Stimulated activated CD8-positive, alpha-beta memory T cell treated with anti-CD3 and anti-CD28 coated beads, Interleukin-4, amount 100 ng/mL, for 48 hours (primary cell): ENCODE measurements around the gene KRTAP17-1.
"Not testable (repeated sequence)": the region's sequence is repeated elsewhere in the genome, so short reads cannot be mapped to it uniquely, and the experiment has no call there.

Experiments used
- DNase-seq: peaks from one replicate; pipeline ENCODE4 v3.0.0-alpha.2; 2020

The KRTAP17-1 gene

GRCh38 chr17:41301916-41302901 is 13.3 kb downstream of the KRTAP17-1 start, which contains the start of gene KRTAP29-1:
Gene KRTAP29-1 (minus strand): TSS chr17:41302851. CDS start chr17:41302851, 0 bp downstream.
- DNase-seq: no peak

- no peak for DNase-seq
These were observed 14.2 kb downstream of the KRTAP17-1 start for GRCh38 chr17:41301204-41301790.

- no peak for DNase-seq
These were observed 16.9 kb downstream of the KRTAP17-1 start for GRCh38 chr17:41298458-41299135.

GRCh38 chr17:41296846-41297245 is 18.7 kb downstream of the KRTAP17-1 start:
- no peak for DNase-seq

GRCh38 chr17:41294016-41294415 is 21.5 kb downstream of the KRTAP17-1 start:
- DNase-seq: no peak

- DNase-seq: no peak
These were observed 28.5 kb downstream of the KRTAP17-1 start for GRCh38 chr17:41287050-41287449.

- no peak for DNase-seq
These were observed 31.0 kb downstream of the KRTAP17-1 start for GRCh38 chr17:41284546-41284945.

GRCh38 chr17:41284043-41284442 is 31.5 kb downstream of the KRTAP17-1 start:
- no peak for DNase-seq

GRCh38 chr17:41278176-41278955 is 37.1 kb downstream of the KRTAP17-1 start:
- DNase-seq: no peak

- DNase-seq: not testable (repeated sequence)
These were observed 39.8 kb downstream of the KRTAP17-1 start, which contains the start of gene KRTAP9-7 for GRCh38 chr17:41275648-41276190. Gene KRTAP9-7 (plus strand): TSS chr17:41275698. CDS start chr17:41275698, 0 bp downstream.

GRCh38 chr17:41271858-41272257 is 43.7 kb downstream of the KRTAP17-1 start:
- no peak for DNase-seq

- DNase-seq: not testable (repeated sequence)
These were observed 44.2 kb downstream of the KRTAP17-1 start for GRCh38 chr17:41271323-41271722.

- DNase-seq: no peak
These were observed 47.8 kb downstream of the KRTAP17-1 start for GRCh38 chr17:41267711-41268110.

GRCh38 chr17:41265078-41265477 is 50.4 kb downstream of the KRTAP17-1 start, which contains the start of gene KRTAP9-6:
Gene KRTAP9-6 (plus strand): TSS chr17:41265378. CDS start chr17:41265378, 0 bp downstream.
- DNase-seq: no peak
